G401 (cell line): ENCODE data around the gene ZNF12. TPM values are rescaled to one million over a fixed set of nuclear protein-coding genes. Genes with fewer than 3 reads are reported as not detected.

Experiments used
- DNase-seq: peaks from one replicate; pipeline ENCODE4 v3.0.0-alpha.2; 2015; ENCODE audit warnings: low spot score
- in situ Hi-C: cut with HindIII; loops from 2 replicates; pipeline ENCODE4 v1.10.0; 2016; ENCODE audit warnings: low sequenced_read_pairs, mixed read lengths
- total RNA-seq: library from RNA; depleted of rRNA; stranded (reverse); fragments of >200 nt; shearing (Covaris generic); gene quantifications from 2 replicates; pipeline ENCODE4 v1.2.3, GENCODE V29; 2014; rRNA removed

ZNF12 gene
- total RNA-seq, 1 experiment from 2014 or later = 12.8 TPM

DNA sequence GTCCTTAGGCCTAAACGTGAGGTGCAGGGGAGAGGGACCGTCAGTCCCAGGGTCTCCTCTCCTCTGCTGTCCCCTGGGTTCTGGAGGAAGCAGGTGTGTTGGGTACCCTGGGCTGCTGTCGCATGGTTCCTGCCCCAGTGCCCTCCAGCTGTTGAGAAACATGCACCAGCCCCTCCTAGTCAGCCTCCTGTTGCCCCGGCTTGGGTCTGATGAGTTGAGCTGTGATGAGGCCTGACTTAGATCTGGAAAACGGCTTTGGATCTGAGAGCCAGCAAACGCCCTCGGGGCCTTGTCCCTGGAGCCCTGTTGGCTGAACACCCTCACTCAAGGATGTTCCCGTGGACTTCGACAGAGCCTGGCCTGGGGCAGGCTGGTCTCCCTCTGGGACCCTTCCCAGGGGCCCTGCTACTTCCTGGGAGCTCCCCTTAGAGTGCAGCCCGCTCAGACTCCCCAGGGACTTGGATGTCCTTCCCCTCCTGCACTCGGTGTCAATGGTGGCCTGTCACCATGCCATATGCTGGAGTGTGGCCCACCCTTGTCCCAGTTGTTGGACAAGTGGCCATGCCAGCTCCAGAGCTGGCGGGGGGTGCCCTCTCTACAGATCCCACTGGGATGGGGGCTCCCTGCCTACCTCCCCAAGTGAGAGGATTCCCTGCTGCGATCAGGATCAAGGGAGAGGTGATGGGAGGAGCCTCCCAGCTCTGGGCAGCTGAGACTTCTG is 57.3 kb downstream of the ZNF12 start:
- in situ Hi-C loops = no loop called here
- no peak for DNase-seq

- in situ Hi-C loops = no loop called here
- no peak for DNase-seq
These were observed 58.0 kb downstream of the ZNF12 start for GRCh38 chr7:6648815-6649104.

DNA sequence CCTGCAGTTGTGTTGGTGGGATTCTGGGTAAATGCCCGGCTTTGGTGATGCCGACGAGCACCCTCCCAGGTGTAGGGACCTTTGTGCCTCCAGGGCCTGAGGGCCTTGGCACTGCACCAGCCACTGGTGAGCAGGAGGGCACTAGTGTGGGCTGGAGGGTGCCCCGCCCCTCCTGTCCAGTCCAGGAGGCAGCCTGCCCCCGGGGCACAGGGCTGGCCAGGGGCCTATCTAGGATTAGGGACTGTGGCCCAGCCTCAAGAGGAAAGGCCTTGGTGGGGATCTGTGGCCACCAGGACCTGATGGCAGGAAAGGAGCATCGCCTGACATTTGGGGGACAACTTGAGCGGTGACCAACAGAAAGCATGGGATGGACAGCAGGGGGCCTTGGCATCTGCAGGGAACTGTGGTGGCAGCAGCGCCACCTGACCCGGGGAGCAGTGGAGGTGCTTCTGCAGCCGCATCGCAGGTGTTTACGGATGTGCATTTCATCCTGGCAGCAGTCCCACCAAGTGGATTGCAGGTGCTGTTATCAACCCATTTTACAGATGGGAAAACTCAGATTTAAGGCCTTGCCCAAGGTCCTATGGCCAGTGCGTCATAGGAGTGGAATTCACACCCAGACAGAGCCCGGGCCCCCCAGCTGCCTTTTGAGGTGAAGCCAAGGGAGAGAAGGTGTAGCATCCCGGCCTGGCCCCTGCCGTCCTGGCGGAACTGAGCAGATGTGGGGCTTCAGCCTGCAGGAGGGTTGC is 58.5 kb downstream of the ZNF12 start:
- no peak for DNase-seq
- in situ Hi-C loops = no loop called here

GRCh38 chr7:6647541-6647940 is 59.2 kb downstream of the ZNF12 start:
- in situ Hi-C loops = no loop called here
- no peak for DNase-seq

DNA sequence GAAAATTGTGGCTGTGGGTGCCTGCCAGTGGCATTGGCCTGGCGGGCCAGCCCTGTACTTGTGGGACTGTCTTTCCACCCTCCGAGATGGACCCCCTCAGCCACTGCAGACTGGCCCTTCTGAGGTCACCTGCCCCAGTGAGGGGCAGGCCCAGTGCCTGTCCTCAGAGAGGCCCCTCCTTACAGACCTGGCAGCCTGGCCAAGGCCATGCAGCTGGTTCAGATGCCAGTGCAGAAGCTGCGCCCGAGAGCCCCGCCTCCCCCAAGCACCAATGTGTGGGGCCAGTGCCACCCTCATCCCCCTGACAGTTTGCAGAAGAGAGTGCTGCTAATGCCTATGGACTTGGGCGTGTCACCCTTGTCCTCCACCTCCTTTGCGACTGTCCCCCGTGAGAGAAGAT is 59.7 kb downstream of the ZNF12 start:
- in situ Hi-C loops = no loop called here
- DNase-seq = no peak

GRCh38 chr7:6646465-6646864 is 60.3 kb downstream of the ZNF12 start:
- in situ Hi-C loops = no loop called here
- DNase-seq = no peak

- no peak for DNase-seq
- in situ Hi-C loops = no loop called here
These were observed 62.0 kb downstream of the ZNF12 start for GRCh38 chr7:6644728-6645127.

GRCh38 chr7:6643915-6644625 is 62.7 kb downstream of the ZNF12 start:
- DNase-seq = peak; percentile 56
- in situ Hi-C loops = no loop called here

DNA sequence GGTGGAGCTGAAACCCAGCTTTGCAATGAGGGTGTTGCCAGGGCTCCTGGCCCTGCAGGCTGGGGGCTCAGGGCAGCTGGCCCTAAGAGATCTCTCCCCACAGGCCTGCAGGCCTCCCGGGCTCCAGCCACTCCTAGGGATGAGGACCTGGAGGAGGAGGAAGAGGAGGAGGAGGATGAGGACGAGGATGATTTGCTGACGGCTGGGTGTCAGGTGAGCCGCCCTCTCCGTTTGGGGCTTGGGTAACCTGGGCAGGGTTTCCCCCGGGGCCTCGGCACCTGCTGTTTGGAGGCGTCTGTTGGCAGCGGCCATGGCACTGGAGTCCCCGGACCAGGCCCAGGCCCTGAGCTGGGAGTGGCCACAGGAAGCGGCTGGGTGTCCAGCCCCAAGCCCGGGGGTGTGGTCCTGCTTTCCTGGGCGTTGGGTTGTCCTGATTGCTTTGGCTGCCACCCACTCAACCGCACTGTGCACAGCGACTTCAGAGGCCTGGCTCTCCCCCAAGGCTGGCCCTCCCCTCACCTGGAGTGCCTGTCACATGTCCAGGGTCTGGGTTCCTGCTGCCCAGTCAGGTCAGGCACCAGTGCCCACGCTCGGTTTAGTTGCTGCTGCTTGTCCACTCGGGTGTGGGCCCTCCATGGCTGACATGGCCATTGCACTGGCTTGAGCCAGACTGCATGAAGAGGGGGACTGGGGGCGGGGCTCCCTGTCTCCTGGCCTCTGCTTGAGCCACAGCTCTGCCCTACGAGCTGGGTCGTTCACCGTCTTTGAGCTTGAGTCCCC is 63.7 kb downstream of the ZNF12 start:
- peak; percentile 17 for DNase-seq
- in situ Hi-C loops = no loop called here

DNA sequence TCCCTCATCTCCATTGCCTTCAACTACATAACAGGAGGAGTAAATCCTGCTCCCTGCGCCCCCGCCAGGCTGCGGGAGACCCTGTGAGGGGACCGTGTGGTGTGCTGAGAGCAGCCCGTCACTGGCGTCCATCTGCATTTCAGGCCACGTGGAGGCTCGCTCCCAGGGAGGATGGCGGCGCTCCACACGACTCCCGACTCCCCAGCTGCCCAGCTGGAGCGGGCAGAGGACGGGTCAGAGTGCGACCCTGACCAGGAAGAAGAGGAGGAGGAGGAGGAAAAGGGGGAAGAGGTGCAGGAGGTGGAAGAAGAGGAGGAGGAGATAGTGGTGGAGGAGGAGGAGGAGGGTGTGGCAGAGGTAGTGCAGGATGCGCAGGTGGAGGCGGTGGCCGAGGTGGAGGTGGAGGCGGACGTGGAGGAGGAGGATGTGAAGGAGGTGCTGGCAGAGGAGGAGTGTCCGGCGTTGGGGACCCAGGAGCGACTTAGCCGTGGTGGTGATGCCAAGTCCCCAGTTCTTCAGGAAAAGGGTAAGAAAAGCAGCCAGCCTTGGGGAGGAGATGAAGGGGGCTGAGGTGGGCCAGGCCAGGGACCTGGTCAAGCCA is 64.4 kb downstream of the ZNF12 start:
- DNase-seq = no peak
- in situ Hi-C loops = no loop called here

DNA sequence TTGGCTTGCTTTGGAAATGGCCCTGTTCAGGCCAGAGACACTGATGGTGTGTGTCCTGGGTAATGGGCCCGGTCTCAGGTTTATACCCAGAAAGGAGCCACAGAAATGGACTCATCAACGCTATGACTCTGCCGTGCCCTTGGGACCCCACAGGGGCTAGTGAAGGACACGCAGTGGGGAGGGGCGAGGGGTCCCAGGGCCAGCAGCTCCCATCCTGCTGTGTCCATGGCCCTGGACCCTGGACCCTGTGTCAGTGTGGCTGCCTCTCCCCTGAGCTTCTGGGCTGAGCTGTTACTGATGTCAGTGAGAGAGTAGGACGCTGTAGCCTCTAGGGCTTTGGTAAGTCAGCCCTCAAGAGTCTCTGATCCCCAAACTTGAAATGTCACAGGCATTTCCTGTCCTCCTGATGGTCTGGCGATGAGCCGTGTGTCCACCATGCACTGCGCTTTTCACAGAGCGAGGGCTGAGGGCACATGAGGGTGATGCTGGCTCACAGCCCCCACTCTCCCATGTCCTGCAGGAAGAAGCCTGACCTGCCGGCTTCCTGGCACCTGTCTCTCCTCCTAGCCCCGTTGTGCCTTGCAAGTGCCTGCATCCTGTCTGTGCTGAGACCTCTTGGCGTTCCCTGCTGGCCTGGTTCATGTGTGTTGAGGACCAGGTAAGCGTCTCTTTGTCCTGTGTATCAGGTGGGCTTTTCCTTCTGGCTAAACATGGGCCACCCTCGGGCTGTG is 65.3 kb downstream of the ZNF12 start:
- in situ Hi-C loops = no loop called here
- DNase-seq = peak; percentile 7

DNA sequence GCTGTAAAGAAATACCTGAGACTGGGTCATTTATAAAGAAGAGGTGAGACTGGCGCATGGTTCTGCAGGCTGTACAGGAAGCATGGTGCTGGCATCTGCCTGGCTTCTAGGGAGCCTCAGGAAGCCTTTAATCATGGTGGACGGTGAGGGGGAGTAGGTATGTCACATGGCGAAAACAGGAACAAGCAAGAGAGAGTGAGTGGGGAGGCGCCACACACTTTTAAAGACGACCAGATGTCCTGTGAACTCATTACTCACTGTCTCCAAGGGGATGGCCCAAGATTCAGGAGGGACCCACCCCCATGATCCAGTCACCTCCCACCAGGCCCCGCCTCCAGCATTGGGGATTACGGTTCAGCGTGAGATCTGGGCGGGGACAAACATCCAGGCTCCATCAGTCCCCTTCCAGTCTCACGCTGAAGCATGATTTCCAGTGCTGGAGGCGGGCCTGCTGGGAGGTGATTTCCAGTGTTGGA is 66.5 kb downstream of the ZNF12 start:
- no peak for DNase-seq
- in situ Hi-C loops = no loop called here

GRCh38 chr7:6639627-6640026 is 67.1 kb downstream of the ZNF12 start:
- DNase-seq = no peak
- in situ Hi-C loops = no loop called here

DNA sequence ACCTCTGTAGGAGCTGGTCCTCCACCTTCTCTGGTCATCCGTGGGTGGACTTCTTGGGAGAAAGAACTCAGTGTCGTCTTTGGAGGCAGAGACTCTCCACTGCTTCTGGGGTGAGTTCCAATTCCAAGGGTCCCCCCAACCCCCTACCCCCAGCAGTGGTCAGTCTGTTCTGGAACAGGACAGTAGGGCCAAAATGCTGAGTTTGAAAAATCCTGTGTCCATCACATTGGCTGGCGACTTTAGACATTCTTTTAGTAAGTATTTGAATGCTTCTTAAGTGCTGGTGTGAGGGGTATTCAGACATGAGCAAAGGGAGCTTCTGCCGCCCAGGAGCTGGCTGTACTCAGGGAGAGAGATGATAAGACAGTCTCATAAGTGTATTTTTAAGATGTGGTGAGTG is 67.7 kb downstream of the ZNF12 start:
- in situ Hi-C loops = no loop called here

More for the DNA sequence above, 67.7 kb downstream of the ZNF12 start:
- no peak for DNase-seq

Other genes with a start within 250 kb of the ZNF12 start
- gene KDELR2, start 222.8 kb downstream of the ZNF12 start, total RNA-seq = 74.5 and 105 TPM in 2 replicates
- 0.44 TPM in 1 of 2 replicates, not detected in the other for gene GRID2IP, start 155.5 kb downstream of the ZNF12 start, total RNA-seq
- 65.5 and 66.3 TPM in 2 replicates for gene ZDHHC4, start 129.5 kb downstream of the ZNF12 start, total RNA-seq
- gene INTS15, start 116.9 kb downstream of the ZNF12 start, total RNA-seq = 24.5 and 33.1 TPM in 2 replicates
- gene ZNF853, start 91.3 kb downstream of the ZNF12 start, total RNA-seq = 12.1 and 16.6 TPM in 2 replicates
- gene ZNF316, start 69.6 kb downstream of the ZNF12 start, total RNA-seq = 15.3 and 20.2 TPM in 2 replicates
- 0.80 and 6.6 TPM in 2 replicates for gene RSPH10B2, start 47.2 kb upstream of the ZNF12 start, total RNA-seq
- 35.8 and 38.3 TPM in 2 replicates for gene CCZ1B, start 119.3 kb upstream of the ZNF12 start, total RNA-seq